ENCODE data around the gene IRF2. TPM values are rescaled to one million over a fixed set of nuclear protein-coding genes. Genes with fewer than 3 reads are reported as not detected.

IRF2 gene
- total RNA-seq, 3 donors from 2014 or later (not counting 1 experiment from before 2014, with no cell fraction given): 50.6 to 68.5 (median 59.8) TPM

GRCh38 chr4:184499996-184500395, 25.6 kb upstream of the IRF2 start:
- Histone ChIP-seq H3K27ac (ENCODE audit: low read length) (no peak overlapping the region), H3K4me1 (ENCODE audit: control insufficient read depth, insufficient read depth, low read length) (peaks cover 14% of the 10 kb centered on the region), H3K9me3 (ENCODE audit: control insufficient read depth, insufficient read depth, low read length) (no peaks in the 10 kb centered on the region), H3K27me3 (ENCODE audit: control insufficient read depth, insufficient read depth, low read length) (no peaks in the 10 kb centered on the region), H3K36me3 (ENCODE audit: control insufficient read depth, insufficient read depth, low read length) (no peaks in the 10 kb centered on the region), H3K4me3 (ENCODE audit: low read length) (no peak overlapping the region)
- TF ChIP-seq CTCF (IDR thresholded peaks at IDR 0.05): no peak
- no peak overlapping the region for H3K27ac Mint-ChIP-seq
- H3K36me3 Mint-ChIP-seq: no peaks in the 10 kb centered on the region
- ATAC-seq: no peak
- H3K4me1 Mint-ChIP-seq: peaks cover 16 to 17% of the 10 kb centered on the region in 2 donors
- no peak overlapping the region for H3K4me3 Mint-ChIP-seq
- no peak for DNase-seq
- intact Hi-C loops (cut with micrococcal nuclease): no loop called here
- no peaks in the 10 kb centered on the region for H3K27me3 Mint-ChIP-seq (ENCODE audit: low read depth in 2 of 2)
- H3K9me3 Mint-ChIP-seq: no peaks in the 10 kb centered on the region

GRCh38 chr4:184498598-184498997, 24.2 kb upstream of the IRF2 start:
- ATAC-seq (no peak), DNase-seq (no peak)
- H3K9me3 Mint-ChIP-seq: no peaks in the 10 kb centered on the region
- TF ChIP-seq CTCF (IDR thresholded peaks at IDR 0.05): no peak
- no peak overlapping the region for H3K27ac Mint-ChIP-seq
- H3K4me1 ChIP-seq (ENCODE audit: control insufficient read depth, insufficient read depth, low read length): peaks cover 3% of the 10 kb centered on the region
- H3K36me3 ChIP-seq (ENCODE audit: control insufficient read depth, insufficient read depth, low read length): no peaks in the 10 kb centered on the region
- no peaks in the 10 kb centered on the region for H3K27me3 Mint-ChIP-seq (ENCODE audit: low read depth in 2 of 2)
- no peak overlapping the region for H3K4me3 ChIP-seq (ENCODE audit: low read length)
- H3K4me1 Mint-ChIP-seq: peaks cover 3% of the 10 kb centered on the region in 2 donors
- H3K4me3 Mint-ChIP-seq: no peak overlapping the region
- intact Hi-C loops (cut with micrococcal nuclease): no loop called here
- H3K36me3 Mint-ChIP-seq: no peaks in the 10 kb centered on the region
- no peaks in the 10 kb centered on the region for H3K9me3 ChIP-seq (ENCODE audit: control insufficient read depth, insufficient read depth, low read length)
- 95% methylated on average over 10 of the region's 10 CpGs for WGBS (ENCODE audit: insufficient coverage)
- H3K27ac ChIP-seq (ENCODE audit: low read length): no peak overlapping the region
- no peaks in the 10 kb centered on the region for H3K27me3 ChIP-seq (ENCODE audit: control insufficient read depth, insufficient read depth, low read length)

GRCh38 chr4:184489771-184490170, 15.4 kb upstream of the IRF2 start:
- Mint-ChIP-seq H3K27me3 (ENCODE audit: low read depth in 2 of 2) (no peaks in the 10 kb centered on the region), H3K36me3 (no peaks in the 10 kb centered on the region), H3K9me3 (no peaks in the 10 kb centered on the region), H3K4me3 (no peak overlapping the region), H3K4me1 (peaks cover 0 to 5% of the 10 kb centered on the region in 2 donors), H3K27ac (no peak overlapping the region)
- no peak for TF ChIP-seq CTCF (IDR thresholded peaks at IDR 0.05)
- H3K27ac ChIP-seq (ENCODE audit: low read length): no peak overlapping the region
- H3K9me3 ChIP-seq (ENCODE audit: control insufficient read depth, insufficient read depth, low read length): no peaks in the 10 kb centered on the region
- no peaks in the 10 kb centered on the region for H3K27me3 ChIP-seq (ENCODE audit: control insufficient read depth, insufficient read depth, low read length)
- 95% methylated on average over 8 of the region's 8 CpGs for whole genome bisulfite sequencing (ENCODE audit: insufficient coverage)
- no peak for DNase-seq
- no peaks in the 10 kb centered on the region for H3K36me3 ChIP-seq (ENCODE audit: control insufficient read depth, insufficient read depth, low read length)
- intact Hi-C loops (cut with micrococcal nuclease): no loop called here
- ATAC-seq: no peak
- no peaks in the 10 kb centered on the region for H3K4me1 ChIP-seq (ENCODE audit: control insufficient read depth, insufficient read depth, low read length)
- no peak overlapping the region for H3K4me3 ChIP-seq (ENCODE audit: low read length)

- H3K27ac Mint-ChIP-seq: no peak overlapping the region
- no peaks in the 10 kb centered on the region for H3K36me3 ChIP-seq (ENCODE audit: control insufficient read depth, insufficient read depth, low read length)
- 97% methylated on average over 9 of the region's 9 CpGs for WGBS (ENCODE audit: insufficient coverage)
Observed at GRCh38 chr4:184487503-184487902, 13.2 kb upstream of the IRF2 start.

More at GRCh38 chr4:184487503-184487902, 13.2 kb upstream of the IRF2 start:
- Histone ChIP-seq H3K4me1 (ENCODE audit: control insufficient read depth, insufficient read depth, low read length) (no peaks in the 10 kb centered on the region), H3K4me3 (ENCODE audit: low read length) (no peak overlapping the region), H3K9me3 (ENCODE audit: control insufficient read depth, insufficient read depth, low read length) (no peaks in the 10 kb centered on the region), H3K27me3 (ENCODE audit: control insufficient read depth, insufficient read depth, low read length) (no peaks in the 10 kb centered on the region), H3K27ac (ENCODE audit: low read length) (no peak overlapping the region)
- Mint-ChIP-seq H3K4me3 (no peak overlapping the region), H3K4me1 (no peaks in the 10 kb centered on the region), H3K27me3 (ENCODE audit: low read depth in 2 of 2) (no peaks in the 10 kb centered on the region), H3K36me3 (no peaks in the 10 kb centered on the region), H3K9me3 (no peaks in the 10 kb centered on the region)
- no peak for DNase-seq
- ATAC-seq: no peak
- intact Hi-C loops (cut with micrococcal nuclease): no loop called here
- no peak for TF ChIP-seq CTCF (IDR thresholded peaks at IDR 0.05)
